GM20431 (cell line): ENCODE data around the gene KIF15.
"Not testable (repeated sequence)": the region's sequence is repeated elsewhere in the genome, so short reads cannot be mapped to it uniquely, and the experiment has no call there.

Experiments
- in situ Hi-C: fragments of 300-500 bp; cut with MseI, MboI; formaldehyde crosslinking; loops from one replicate; pipeline ENCODE4 v1.15.0; 2020; ENCODE audit warnings: low sequenced_read_pairs; ENCODE audit not compliant: unreplicated experiment

Gene KIF15

GRCh38 chr3:44761424-44762169, at the start of gene KIF15, which contains the start of gene KIAA1143:
Gene KIF15 (plus strand): TSS chr3:44761794. CDS start chr3:44761866, 72 bp downstream.
Gene KIAA1143 (minus strand): TSS chr3:44761619. CDS start chr3:44761602, 17 bp downstream.
- in situ Hi-C loops = no loop called here

DNA sequence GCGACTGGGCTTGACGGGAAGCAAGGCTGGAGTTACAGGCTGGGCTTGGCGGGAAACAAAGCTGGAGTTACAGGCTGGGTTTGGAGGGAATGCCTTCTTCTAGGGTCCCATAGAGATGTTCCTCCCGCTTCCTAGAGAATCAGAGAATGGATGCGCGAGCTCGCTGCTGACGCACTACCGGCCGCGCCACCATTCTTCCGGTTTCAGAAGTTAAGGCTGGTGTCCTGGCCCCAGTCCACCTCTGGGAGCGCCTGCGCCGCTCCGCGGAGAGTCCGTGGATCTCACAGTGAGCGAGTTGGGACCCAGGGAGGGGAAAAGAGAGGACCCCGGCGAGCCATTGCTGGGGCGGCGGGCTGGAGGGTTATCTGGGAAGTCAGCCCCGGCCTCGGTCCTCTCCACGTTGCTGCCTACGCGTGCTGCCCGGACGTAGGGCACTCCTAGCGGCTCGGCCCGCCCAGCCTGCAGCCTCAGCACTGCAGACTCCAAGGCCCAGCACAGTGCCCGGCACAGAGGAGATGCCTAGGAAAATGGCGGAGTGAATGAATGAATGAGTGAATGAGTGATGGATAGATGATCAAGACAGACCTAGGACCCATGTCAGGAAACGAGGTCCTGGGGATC, 49.0 kb upstream of the KIF15 start, which contains the start of gene ZNF502:
ZNF502 (plus strand) TSS at position 206 of the 621 bp plus-strand sequence. CDS start 7,602 bp downstream, outside the sequence.
- in situ Hi-C loops = no loop called here

- in situ Hi-C loops = no loop called here
Measured at GRCh38 chr3:44721231-44722102, 40.1 kb upstream of the KIF15 start.

DNA sequence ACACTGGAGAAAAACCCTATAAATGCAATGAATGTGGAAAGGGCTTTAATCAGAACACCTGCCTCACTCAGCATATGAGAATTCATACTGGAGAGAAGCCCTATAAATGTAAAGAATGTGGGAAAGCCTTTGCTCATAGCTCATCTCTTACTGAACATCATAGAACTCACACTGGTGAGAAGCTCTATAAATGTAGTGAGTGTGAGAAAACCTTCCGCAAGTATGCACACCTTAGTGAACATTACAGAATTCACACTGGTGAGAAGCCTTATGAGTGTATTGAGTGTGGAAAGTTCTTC, 39.5 kb upstream of the KIF15 start:
- in situ Hi-C loops = no loop called here

DNA sequence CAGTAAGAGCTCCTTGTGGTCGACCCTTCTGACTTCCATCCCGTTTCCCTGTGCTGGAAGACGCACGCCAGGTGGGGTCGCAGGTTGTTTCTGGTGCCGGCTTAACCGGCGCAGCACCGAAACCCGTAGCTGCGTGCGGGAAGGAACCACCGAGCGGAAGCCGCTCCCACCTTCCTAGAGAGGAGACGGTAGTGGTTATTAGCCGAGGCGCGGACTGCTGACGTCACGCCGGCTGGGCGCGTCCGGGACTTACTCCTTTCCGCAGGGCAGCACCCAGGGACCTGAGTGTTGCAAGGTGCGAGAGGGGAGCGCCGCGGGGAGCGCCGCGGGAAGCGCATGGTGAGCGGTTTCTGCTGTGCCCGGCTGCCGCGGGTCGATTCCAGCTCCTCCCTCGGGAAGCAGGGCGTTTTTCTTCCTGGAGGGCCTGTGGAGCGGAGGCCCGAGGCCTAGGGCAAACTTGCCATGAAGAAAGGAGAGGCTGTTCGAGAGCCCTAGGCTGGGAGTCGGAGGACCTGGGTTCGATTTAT, 32.1 kb upstream of the KIF15 start, which contains the start of gene ZNF501:
ZNF501 (plus strand) TSS at position 252 of the 527 bp plus-strand sequence. CDS start 4,787 bp downstream, outside the sequence.
- in situ Hi-C loops = no loop called here

DNA sequence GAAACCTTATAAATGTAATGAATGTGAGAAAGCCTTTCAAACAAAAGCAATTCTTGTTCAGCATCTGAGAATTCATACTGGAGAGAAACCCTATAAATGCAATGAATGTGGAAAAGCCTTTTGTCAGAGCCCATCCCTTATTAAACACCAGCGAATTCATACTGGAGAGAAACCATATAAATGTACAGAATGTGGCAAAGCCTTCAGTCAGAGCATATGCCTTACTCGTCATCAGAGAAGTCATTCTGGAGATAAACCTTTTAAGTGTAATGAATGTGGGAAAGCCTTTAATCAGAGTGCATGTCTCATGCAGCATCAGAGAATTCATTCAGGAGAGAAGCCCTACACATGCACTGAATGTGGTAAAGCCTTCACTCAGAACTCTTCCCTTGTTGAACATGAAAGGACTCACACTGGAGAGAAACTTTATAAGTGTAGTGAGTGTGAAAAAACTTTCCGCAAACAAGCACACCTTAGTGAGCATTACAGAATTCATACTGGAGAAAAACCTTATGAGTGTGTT, 26.9 kb upstream of the KIF15 start:
- in situ Hi-C loops = no loop called here

DNA sequence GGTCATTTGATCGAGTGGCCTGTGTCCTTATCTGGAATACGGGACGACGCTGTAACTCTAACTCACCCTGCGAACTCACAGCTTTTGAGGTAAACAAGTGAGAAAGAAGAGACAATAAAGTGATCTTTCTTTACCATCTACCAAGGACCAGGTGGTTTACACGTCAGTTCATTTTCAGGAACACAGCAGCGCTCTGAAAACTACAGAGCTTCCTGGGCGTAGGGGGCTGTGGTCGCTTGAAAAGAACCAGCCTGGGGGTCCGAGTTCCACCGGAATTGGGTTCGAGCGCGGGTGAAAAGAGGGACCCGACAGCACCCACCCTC, 532 bp upstream of the KIF15 start:
- in situ Hi-C loops = no loop called here

DNA sequence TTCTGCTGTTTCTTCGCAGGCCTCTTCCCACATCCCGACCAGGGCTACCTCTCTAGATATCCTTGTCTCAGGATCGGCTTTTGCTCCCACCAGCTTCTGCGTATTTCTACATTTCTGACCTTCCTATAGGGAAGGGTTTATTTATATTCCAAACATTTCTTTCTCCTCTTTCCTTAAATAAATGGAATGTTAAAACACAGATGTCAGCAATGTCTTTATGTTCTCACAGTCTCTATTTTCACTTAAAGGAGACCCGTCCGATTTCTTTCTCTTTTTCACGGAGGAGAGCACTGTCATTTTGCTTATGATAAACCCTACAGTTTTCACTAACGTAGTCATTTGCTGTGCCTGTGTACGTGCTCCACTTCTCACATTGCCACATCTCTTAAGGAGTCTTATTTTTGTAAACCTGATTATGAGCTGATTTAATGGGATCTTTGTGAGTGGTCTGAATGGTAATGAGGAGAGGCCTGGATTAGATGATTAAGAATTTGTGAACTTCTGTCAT, 630 bp downstream of the KIF15 start:
- in situ Hi-C loops = no loop called here

DNA sequence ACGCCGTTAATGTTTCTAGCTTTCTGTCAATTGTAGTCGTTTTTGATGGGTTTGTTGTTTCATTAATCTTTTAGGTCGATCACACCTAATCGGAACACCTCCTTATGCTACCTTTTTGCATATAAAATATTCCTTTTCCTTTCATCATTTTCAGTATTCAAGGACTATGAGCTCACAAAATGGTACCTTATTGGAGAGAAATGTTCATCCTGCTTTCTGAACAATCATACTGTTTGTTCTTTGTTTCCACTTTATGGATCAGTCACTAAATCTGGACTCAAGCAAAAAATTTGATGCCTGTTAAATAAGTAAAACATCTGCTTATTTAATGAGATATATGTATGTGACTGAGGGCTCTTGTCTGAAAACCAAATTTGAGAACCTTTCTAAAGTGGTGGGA, 1.1 kb downstream of the KIF15 start:
- in situ Hi-C loops = no loop called here

- in situ Hi-C loops = no loop called here
Measured at GRCh38 chr3:44764248-44764647, 2.7 kb downstream of the KIF15 start.

DNA sequence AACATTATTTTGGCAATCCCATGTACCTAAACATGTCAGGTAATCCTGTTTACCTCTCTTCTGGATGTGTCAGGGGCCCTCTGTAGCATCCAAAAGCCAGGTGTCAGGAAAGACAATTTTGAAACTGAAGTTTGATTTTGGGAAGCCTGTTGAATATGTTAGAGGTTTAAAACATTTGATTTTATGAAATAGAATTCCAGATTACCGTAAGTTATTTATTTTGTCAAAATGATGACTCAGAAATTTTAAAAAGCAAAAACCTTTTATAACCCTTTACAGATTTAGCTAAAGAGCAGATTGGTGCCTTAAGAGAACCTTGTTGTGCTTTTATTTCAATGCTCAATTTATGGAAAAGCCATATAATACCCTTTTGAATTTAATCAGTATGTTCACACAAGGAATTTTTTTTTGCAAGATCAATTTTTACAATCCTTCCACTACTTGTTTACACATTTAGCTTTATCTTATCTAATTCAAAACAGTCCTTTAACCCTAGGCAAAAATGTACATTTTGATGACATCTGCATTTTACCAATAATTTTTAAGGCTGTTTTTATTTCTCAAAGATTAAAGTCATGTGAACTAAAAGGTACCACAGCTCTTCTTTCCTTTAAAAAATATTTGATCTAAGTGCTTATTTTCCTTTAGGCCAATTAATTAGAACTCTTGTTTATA, 10.0 kb downstream of the KIF15 start:
- in situ Hi-C loops = no loop called here

GRCh38 chr3:44772099-44772442, 10.5 kb downstream of the KIF15 start:
- in situ Hi-C loops = no loop called here

- in situ Hi-C loops = no loop called here
Measured at GRCh38 chr3:44782891-44783290, 21.3 kb downstream of the KIF15 start.

DNA sequence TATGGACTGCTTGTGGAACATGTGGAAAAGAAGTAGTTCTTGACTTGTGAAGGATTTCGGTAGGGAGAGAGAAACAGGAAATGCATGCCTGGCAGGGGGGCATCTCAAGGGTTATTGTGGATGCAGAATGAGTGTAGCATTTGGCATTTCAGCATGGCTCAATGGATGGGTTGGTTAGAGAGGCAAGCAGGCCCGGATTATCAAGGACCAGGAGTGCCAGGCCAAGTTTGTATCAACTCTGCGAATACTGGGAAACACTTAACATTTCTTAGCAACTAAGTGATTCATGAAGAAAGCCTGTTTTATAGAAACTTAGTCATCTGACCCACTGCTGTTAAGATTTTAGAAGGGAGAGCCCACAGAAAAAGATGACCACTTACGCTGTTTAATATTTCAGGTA, 33.6 kb downstream of the KIF15 start:
- in situ Hi-C loops = no loop called here

DNA sequence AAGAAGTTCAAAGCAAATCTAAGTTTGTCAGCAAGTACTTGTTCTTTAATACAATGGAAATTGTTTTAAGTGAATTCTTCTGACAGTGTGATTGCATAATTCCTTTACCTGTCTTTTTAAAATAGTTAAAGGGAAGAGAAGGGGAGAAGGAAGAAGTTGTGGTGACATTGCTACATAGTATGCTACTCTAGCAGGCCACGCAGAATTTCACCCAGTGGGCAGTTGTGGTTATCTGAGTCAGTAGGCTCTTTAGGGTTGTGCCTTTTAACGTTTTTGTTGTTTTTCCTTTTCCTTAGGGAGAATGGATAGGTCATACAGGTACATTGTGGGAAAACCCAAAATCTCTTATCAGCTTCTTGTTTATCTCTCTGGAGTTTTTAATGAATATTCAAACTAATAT, 40.4 kb downstream of the KIF15 start:
- in situ Hi-C loops = no loop called here

GRCh38 chr3:44803298-44803697, 41.7 kb downstream of the KIF15 start:
- in situ Hi-C loops = no loop called here

DNA sequence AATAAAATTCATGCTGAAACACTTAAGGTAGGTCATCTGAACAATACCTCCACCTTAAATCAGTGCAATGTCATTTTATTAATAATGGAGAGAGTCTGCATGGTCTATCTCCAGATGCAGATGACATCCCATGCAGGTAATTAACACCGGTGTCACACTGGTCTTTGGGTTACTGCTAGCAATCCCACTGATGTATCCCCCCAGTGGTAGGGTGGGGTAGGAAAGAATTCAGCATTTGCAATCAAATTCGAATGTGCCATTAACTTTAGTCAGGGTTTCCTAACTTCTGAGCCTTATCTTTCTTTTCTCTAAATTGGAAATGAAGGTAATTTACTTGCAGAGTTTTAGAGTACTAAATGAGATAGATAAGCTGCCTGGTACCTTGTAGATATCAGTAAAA, 44.4 kb downstream of the KIF15 start:
- in situ Hi-C loops = no loop called here

DNA sequence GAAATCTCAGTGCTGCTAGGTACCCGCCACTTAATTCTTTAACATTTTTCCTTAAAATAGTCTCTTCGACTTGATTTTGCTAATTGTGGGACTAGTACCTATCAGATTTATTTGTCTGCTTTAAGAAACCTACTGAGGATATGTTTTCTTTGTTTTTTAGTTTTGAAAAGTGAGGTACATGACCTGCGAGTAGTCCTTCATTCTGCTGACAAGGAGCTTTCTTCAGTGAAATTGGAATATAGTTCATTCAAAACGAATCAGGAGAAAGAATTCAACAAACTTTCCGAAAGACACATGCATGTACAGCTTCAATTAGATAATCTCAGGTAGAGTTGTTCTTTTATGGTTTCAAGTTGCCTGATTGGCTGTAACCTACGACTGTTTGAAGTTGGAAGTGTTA, 53.2 kb downstream of the KIF15 start:
- in situ Hi-C loops = no loop called here

GRCh38 chr3:44816334-44816733, 54.7 kb downstream of the KIF15 start:
- in situ Hi-C loops = not testable (repeated sequence)

DNA sequence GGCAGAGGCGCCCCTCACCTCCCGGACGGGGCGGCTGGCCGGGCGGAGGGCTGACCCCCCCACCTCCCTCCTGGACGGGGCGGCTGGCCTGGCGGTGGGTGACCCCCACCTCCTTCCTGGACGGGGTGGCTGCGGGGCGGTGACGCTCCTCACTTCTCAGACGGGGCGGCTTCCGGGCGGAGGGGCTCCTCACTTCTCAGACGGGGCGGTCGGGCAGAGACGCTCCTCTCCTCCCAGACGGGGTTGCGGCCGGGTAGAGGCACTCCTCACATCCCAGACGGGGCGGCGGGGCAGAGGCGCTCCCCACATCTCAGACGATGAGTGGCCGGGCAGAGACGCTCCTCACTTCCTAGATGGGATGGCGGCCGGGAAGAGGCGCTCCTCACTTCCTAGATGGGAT, 59.6 kb downstream of the KIF15 start:
- in situ Hi-C loops = not testable (repeated sequence)
